Osteocyte (in vitro differentiated cells): ENCODE data around the gene MPZL1. TPM values are rescaled to one million over a fixed set of nuclear protein-coding genes. Genes with fewer than 3 reads are reported as not detected.

Experiments
- DNase-seq: peaks from one replicate; pipeline ENCODE4 v3.0.0; 2021; ENCODE audit warnings: mixed read lengths; ENCODE audit not compliant: unreplicated experiment; ENCODE audit errors: extremely low spot score
- H3K27ac Mint-ChIP-seq: one replicate; pipeline ENCODE4 v1.8.0; 2021; ENCODE audit warnings: mild to moderate bottlenecking, mixed read lengths; ENCODE audit not compliant: unreplicated experiment
- H3K27me3 Mint-ChIP-seq: one replicate; pipeline ENCODE4 v1.8.0; 2021; ENCODE audit warnings: mixed read lengths; ENCODE audit not compliant: unreplicated experiment
- H3K36me3 Mint-ChIP-seq: one replicate; pipeline ENCODE4 v1.8.0; 2021; ENCODE audit warnings: mixed read lengths; ENCODE audit not compliant: unreplicated experiment
- H3K4me1 Mint-ChIP-seq: one replicate; pipeline ENCODE4 v1.8.0; 2021; ENCODE audit warnings: mixed read lengths; ENCODE audit not compliant: unreplicated experiment
- H3K4me3 Mint-ChIP-seq: one replicate; pipeline ENCODE4 v1.8.0; 2021; ENCODE audit warnings: mild to moderate bottlenecking, moderate library complexity, mixed read lengths; ENCODE audit not compliant: unreplicated experiment
- H3K9me3 Mint-ChIP-seq: one replicate; pipeline ENCODE4 v1.8.0; 2021; ENCODE audit warnings: mixed read lengths; ENCODE audit not compliant: unreplicated experiment
- total RNA-seq: library from RNA; stranded (reverse); gene quantifications from 2 replicates; pipeline ENCODE4 v1.2.1, GENCODE V29; 2021
- TF ChIP-seq, protein P1 (sequence below): fragments of 200-600 bp; sonication (generic); IDR thresholded peaks from 2 replicates; pipeline ENCODE4 v1.5.0; 2021; ENCODE audit warnings: antibody characterized with exemption, mild to moderate bottlenecking, moderate library complexity

MPZL1 gene
- total RNA-seq, 1 donor from 2014 or later = 155 TPM

DNA sequence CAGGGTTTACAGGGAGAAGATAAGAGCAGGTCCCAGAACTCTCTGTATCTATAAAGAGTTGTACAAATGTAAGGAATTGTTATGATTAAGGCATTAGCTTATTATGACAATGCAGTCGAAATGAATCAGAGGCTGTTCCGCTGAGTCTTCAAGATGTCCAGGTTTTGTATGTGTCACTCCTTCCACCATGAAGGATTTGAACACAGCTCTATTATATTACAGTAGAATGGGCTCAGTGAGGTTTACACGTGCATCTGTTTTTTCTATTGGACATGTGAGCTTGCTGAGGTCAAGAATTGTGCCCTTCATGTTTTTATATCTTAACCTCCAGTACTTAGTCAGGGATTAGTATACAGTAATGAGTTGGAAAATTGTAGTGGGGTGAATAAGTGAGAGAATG, 86.3 kb downstream of the MPZL1 start:
- H3K27me3 Mint-ChIP-seq = no peaks in the 10 kb centered on the region
- H3K36me3 Mint-ChIP-seq = peaks cover 5% of the 10 kb centered on the region
- H3K27ac Mint-ChIP-seq = no peak overlapping the region
- DNase-seq = no peak
- peaks cover 23% of the 10 kb centered on the region for H3K4me1 Mint-ChIP-seq
- TF ChIP-seq, protein P1, sequence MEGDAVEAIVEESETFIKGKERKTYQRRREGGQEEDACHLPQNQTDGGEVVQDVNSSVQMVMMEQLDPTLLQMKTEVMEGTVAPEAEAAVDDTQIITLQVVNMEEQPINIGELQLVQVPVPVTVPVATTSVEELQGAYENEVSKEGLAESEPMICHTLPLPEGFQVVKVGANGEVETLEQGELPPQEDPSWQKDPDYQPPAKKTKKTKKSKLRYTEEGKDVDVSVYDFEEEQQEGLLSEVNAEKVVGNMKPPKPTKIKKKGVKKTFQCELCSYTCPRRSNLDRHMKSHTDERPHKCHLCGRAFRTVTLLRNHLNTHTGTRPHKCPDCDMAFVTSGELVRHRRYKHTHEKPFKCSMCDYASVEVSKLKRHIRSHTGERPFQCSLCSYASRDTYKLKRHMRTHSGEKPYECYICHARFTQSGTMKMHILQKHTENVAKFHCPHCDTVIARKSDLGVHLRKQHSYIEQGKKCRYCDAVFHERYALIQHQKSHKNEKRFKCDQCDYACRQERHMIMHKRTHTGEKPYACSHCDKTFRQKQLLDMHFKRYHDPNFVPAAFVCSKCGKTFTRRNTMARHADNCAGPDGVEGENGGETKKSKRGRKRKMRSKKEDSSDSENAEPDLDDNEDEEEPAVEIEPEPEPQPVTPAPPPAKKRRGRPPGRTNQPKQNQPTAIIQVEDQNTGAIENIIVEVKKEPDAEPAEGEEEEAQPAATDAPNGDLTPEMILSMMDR = no peak
- peaks cover 11% of the 10 kb centered on the region for H3K9me3 Mint-ChIP-seq
- H3K4me3 Mint-ChIP-seq = no peak overlapping the region

- Mint-ChIP-seq H3K36me3 (peaks cover 8% of the 10 kb centered on the region), H3K9me3 (peaks cover 17% of the 10 kb centered on the region), H3K4me1 (peaks cover 20% of the 10 kb centered on the region), H3K27ac (no peak overlapping the region), H3K27me3 (no peaks in the 10 kb centered on the region), H3K4me3 (no peak overlapping the region)
- DNase-seq = no peak
- TF ChIP-seq, protein P1 = no peak
Observed at GRCh38 chr1:167808690-167809089, 86.9 kb downstream of the MPZL1 start.

DNA sequence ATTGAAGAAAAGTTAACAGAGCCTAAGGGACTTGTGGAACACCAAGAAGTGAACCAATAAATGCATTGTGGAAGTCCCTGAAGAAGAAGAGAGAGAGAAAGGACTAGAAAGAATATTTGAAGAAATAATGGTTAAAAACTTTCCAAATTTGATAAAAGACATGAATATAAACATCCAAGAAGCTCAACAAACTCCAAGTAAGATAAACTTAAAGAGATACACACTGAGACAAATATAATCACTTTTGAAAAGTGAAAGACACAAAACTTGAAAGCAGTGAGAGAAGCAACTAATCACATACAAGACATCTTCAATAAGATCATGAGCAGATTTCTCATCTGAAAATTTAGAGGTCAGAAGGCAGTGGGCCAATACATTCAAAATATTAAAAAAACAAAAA, 91.2 kb downstream of the MPZL1 start:
- Mint-ChIP-seq H3K36me3 (peaks cover 16% of the 10 kb centered on the region), H3K27me3 (no peaks in the 10 kb centered on the region), H3K9me3 (peaks cover 28% of the 10 kb centered on the region), H3K4me3 (no peak overlapping the region), H3K4me1 (peaks cover 24% of the 10 kb centered on the region), H3K27ac (no peak overlapping the region)
- DNase-seq = no peak
- TF ChIP-seq, protein P1 = no peak

DNA sequence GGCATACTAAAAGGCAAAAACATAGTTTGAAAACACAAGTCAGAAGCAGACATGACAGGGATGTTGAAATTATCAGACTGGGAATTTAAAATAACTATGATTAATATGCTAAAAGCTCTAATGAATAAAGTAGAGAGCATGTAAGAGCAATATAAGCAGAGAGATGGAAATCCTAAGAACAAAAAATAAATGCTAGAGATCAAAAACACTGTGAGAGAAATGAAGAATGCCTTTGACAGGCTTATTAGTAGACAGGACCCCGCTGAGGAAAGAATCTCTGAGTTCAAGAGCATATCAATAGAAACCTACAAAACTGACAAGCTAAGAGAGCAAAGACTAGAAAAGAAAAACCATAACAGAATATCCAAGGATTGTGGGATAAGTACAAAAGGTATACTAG, 93.9 kb downstream of the MPZL1 start:
- Mint-ChIP-seq H3K27me3 (no peaks in the 10 kb centered on the region), H3K36me3 (peaks cover 16% of the 10 kb centered on the region), H3K9me3 (peaks cover 24% of the 10 kb centered on the region), H3K4me1 (peaks cover 30% of the 10 kb centered on the region), H3K27ac (peak overlapping the region; percentile 69), H3K4me3 (no peak overlapping the region)
- no peak for DNase-seq
- TF ChIP-seq, protein P1 = no peak

DNA sequence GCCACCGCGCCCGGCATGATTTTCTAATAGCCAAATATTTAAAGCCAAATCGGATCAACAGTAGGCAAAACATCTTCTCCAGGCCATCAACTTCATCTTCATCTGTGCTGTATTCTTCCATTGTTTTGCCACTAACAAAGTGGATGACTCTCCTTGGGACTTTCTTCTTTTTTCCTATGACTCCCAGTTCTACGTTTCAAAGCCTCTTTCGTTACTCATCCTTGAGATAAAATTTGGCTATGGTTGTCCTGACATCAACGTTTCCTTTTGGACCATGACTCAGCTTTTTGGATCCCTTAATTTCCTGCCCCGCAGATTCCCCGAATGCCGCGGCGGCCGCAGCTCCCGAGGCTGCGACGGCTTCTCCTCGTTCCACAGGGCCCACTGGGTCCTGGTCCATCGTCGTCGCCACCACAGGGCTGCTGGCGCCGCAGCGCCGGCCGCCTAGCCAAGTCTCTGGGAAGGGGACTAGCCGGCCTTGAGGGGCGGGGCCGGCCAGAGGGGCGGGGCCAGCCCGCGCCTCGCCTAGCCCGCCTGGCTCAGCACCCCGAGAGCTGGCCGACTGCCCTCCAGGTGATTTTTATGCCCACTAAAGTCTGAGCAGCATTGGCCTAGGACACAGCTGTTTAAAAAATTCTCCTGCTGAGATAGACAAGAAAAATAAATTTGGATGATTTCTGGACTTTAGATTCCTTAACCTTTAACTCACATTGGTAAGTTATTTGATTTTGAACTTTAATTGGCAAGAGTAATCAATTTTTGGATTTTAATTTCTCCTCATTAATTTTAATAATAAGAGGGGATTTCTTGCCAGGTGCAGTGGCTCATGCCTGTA, 98.3 kb downstream of the MPZL1 start:
- H3K4me1 Mint-ChIP-seq = peaks cover 53% of the 10 kb centered on the region
- peaks cover 9% of the 10 kb centered on the region for H3K9me3 Mint-ChIP-seq
- H3K27ac Mint-ChIP-seq = peak overlapping the region; percentile 92
- TF ChIP-seq, protein P1 = no peak
- H3K4me3 Mint-ChIP-seq = peak overlapping the region; percentile 73
- peaks cover 6% of the 10 kb centered on the region for H3K36me3 Mint-ChIP-seq
- peak; percentile 87 for DNase-seq
- H3K27me3 Mint-ChIP-seq = no peaks in the 10 kb centered on the region
